Superior temporal gyrus (tissue), 1 donor: ENCODE data around the gene KCNIP4.
"Not testable (repeated sequence)": the region's sequence is repeated elsewhere in the genome, so short reads cannot be mapped to it uniquely, and the experiment has no call there.

Source experiments
- DNase-seq: peaks from one replicate; pipeline ENCODE4 v3.0.0-alpha.2; 2016; ENCODE audit errors: extremely low spot score

Gene KCNIP4

GRCh38 chr4:20754036-20754435, 1194.5 kb downstream of the KCNIP4 start:
- no peak for DNase-seq

- no peak for DNase-seq
These were observed 1195.9 kb downstream of the KCNIP4 start for GRCh38 chr4:20752641-20753040.

DNA sequence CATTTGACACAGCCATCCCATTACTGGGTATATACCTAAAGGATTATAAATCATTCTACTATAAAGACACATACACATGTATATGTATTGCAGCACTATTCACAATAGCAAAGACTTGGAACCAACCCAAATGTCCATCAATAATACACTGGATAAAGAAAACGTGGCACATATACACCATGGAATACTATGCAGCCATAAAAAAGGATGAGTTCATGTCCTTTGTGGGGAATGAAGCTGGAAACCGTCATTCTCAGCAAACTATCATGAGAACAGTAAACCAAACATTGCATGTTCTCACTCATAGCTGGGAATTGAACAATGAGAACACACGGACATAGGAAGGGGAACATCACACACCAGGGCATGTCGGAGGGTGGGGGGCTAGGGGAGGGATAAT, 1202.6 kb downstream of the KCNIP4 start:
- DNase-seq = not testable (repeated sequence)

DNA sequence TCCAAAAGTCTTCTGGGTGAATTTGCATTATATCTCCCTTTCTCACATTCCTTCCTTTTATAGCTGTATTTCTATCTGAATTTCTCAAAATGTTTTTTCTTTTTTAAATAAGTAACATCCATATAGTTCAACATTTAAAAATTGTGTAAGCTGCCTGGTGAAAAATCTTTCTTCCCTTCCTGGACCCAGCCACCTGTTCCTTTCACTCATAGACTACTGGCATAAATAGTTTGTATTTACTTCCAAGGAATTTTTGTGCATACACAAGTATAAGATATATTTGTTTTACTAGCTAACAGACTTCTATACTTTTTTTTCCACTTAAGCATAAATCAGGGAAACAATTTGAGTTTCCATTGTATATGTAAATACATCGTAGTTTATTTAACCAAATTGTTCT, 1212.6 kb downstream of the KCNIP4 start:
- DNase-seq = no peak

DNA sequence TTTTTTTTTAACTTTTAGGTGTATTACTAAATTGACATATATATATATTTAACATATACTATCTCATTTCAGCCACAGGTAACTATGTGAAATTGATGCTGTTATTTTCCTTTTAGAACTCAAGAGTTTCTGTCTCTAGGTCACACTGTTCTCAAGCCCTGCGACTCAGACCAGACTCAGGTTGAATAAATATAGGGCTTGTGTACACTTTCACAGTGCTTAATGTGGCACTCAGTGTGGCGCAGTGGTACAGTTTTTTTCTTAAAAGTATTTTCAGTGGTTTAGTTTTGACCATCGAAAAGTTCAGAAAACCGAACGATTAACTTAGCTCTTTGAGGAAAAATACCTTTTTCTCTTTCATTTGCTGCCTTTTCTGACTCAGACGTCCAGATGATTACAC, 1223.7 kb downstream of the KCNIP4 start:
- no peak for DNase-seq

GRCh38 chr4:20723463-20723862, 1225.1 kb downstream of the KCNIP4 start:
- no peak for DNase-seq

DNA sequence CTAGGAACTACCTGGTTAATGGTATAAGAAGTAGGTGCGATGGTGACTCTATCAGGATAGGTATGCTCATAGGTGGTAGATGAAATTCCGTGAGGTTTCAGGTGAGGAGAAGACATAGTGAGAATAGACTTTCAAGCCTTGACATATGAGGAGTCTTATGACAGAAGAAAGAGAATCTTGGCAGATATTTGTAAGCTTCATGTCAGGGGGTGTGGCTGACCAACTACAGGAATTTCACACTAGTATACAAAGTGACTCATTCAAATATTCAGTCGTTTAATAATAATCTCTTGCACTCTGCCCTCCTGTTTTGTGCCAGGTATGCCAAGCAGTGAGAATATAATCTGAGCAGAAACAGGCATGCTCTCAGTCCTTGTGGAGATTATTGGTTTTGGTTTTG, 1225.6 kb downstream of the KCNIP4 start:
- no peak for DNase-seq

- no peak for DNase-seq
These were observed 1237.2 kb downstream of the KCNIP4 start for GRCh38 chr4:20711335-20711734.

- peak; percentile 96 for DNase-seq
These were observed 1248.4 kb downstream of the KCNIP4 start, which contains the start of gene PACRGL for GRCh38 chr4:20700007-20700761. PACRGL (plus strand) TSS chr4:20700458; CDS start chr4:20704482, 4,024 bp downstream.

DNA sequence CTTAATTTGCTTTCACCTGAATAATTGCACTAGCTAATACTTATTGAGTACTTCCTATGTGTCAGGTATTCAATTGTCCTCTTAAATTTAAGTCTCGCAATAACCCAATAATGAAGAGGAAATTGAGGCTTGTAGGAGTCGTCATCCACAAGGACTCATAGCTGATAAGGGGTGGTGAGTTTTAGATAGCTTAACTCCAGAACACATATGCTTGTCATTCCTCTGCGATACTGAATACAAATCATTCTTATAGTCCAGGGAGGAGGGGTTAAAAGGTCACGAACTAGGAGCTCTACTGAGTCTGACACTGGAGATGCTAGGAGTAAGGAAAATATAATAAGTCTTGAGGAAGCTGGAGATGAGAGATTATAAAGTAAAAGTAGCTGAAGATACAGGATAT, 1249.8 kb downstream of the KCNIP4 start:
- no peak for DNase-seq

GRCh38 chr4:20698382-20698781, 1250.2 kb downstream of the KCNIP4 start:
- DNase-seq = no peak

DNA sequence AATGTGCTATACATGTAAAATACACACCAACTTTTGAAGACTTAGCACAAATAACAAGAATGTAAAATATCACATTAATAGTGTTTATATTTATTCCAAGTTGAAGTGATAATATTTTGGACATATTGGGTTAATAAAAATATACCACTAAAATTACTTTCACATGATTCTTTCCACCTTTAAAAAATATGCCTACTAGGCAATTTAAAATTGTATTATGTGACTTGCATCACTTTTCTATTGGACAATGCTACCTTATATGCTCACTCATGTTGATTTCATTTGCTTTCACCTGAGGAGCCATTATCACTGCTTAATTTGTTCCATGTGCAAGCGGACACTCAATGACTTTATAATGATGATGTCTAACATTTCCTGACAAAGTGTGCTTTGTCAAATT, 1251.8 kb downstream of the KCNIP4 start:
- no peak for DNase-seq

DNA sequence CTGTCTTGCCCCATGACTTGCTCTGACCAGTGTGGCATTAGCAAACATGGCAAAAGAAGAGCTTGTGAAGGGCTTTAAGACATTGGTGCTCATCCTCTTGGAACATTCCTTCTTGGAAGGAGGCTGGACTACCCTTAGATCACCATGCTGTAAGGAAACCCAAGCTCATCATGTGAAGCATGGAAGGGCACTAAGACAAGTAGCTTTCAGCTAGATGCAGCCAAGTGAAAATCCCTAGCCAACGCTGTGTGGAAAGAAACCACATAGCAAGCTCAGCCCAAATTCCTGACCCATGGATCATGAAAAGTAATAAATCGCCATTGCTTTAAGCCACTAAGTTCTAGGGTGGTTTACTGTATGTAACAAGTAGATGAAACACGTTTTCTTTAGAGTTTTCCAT, 1260.7 kb downstream of the KCNIP4 start:
- no peak for DNase-seq

- DNase-seq = peak; percentile 86
These were observed 1263.5 kb downstream of the KCNIP4 start for GRCh38 chr4:20684852-20685763.

DNA sequence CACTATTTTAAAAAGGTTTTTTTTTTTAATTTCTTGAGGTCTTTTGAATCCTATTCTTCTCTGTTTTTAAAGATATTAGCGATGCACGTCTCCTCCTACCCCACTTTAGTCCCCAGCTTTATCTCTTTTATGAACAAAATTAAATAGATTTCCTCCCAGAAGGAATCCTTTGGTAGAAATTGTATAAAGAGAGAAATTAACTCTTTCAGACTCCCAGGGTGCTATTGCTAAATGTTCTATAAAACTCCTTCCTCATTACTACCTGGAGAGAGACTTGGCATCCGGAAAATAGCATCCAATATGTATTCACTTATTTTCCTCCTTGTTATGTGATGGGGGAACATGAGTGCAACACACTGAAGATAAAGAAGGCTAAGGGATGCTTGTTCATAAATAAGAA, 1264.8 kb downstream of the KCNIP4 start:
- no peak for DNase-seq

DNA sequence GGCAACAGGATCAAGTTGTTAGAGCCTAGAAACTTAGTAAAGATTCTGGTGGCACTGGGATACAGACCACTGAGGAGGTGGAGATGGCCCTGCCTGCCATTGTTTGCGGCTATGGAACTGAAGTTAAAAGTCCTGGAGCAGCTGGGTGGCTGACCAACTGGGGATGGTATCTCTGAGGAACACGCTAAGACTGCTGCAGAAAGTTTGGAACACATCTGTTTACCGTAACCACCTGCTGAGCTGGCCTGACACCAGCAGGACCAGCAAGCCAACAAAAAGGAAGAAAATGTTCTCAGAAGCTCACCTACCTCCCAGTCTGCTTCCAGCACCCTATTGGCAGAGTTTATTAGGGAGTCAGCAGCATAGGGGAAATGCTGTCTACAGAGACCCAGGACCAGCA, 1265.7 kb downstream of the KCNIP4 start:
- no peak for DNase-seq

DNA sequence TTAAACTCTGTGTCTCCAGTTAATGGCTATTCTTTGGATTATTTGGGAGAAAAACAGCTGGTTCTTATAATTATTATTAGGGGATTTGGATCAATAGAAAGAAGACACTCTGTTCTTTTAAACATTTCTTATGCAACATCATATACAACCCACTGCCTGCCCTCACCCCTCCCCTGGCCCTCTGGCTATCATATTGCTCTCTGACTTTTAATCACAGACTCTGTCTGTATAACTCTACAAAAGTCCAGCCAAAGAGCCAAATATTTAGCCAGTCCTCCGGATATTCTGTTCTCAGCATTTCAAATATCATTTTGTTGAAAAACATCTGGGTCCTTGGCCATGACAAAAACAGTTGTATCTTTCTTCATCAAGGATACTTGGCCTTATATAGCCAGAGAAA, 1267.3 kb downstream of the KCNIP4 start:
- no peak for DNase-seq

DNA sequence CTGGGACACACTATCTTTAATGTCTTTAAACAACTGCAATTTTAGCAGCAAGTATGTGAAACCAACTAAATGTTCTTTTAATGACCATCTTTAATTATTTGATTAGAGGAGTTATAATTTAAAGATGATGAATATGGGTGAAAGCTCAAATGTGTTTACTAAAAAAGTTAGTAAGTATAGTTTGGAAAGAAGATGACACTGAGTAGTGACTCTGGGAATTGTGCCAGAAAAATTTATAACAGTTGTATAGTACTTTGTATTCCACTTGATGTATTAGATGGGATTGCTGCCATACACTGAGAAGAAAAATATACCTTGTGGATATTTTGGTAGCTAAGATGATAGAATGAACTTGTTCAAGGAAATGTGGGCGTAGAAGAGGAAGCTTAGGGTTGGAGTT, 1267.8 kb downstream of the KCNIP4 start:
- no peak for DNase-seq

DNA sequence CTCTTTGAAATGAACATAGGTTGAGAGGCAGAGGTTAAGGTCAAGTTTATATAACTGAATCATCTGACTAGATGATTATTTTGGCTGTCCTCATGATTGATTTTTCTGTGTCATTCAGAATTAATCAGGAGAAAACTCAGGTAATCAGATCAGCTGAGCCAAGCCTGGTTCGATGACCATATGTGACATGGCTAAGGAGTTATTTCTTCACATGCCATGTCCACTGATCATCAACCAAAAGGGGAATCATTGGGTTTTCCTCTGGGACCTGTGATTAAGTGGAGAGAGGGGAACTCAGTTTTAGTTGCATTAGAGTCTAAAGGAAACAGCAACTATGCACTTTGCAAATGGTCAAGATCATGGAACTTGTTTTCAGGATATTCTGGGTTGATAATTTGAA, 1268.6 kb downstream of the KCNIP4 start:
- no peak for DNase-seq
